Measurements from ENCODE around the gene TSPAN18.

- TF ChIP-seq CTCF (IDR thresholded peaks at IDR 0.05) (no peak), POLR2AphosphoS5 (IDR thresholded peaks at IDR 0.05) (peak; percentile 21 to 72 (median 40)), POLR2A (IDR thresholded peaks at IDR 0.05) (no peak), EP300 (IDR thresholded peaks at IDR 0.05; ENCODE audit: low read depth) (no peak)
Measured at GRCh38 chr11:44766972-44767278, 40.2 kb downstream of the TSPAN18 start.

All from transverse colon (tissue), 4 donors.